Karpas-422 (cell line): ENCODE measurements around the gene TULP4. TPM values are rescaled to one million over a fixed set of nuclear protein-coding genes. Genes with fewer than 3 reads are reported as not detected.

Experiments used
- DNase-seq: peaks from one replicate; pipeline ENCODE4 v3.0.0-alpha.2; 2015
- H2AFZ ChIP-seq: fragments of 200-600 bp; sonication (generic); 2 replicates; pipeline ENCODE4 v1.6.1; 2014; ENCODE audit warnings: antibody characterized with exemption, low read length, mixed read lengths
- H3K27ac ChIP-seq: fragments of 200-600 bp; sonication (generic); 2 replicates; pipeline ENCODE4 v1.5.1; 2014; ENCODE audit warnings: mild to moderate bottlenecking, low read length, moderate library complexity
- H3K27me3 ChIP-seq: fragments of 200-600 bp; sonication (generic); 2 replicates; pipeline ENCODE4 v1.6.1; 2014; ENCODE audit warnings: low read length, mixed read lengths
- H3K36me3 ChIP-seq: fragments of 200-600 bp; sonication (generic); 2 replicates; pipeline ENCODE4 v1.6.1; 2014; ENCODE audit warnings: low read length, mixed read lengths; ENCODE audit not compliant: insufficient read depth
- H3K4me1 ChIP-seq: fragments of 200-600 bp; sonication (generic); 2 replicates; pipeline ENCODE4 v1.6.1; 2014; ENCODE audit warnings: mild to moderate bottlenecking, low read length, mixed read lengths
- H3K4me2 ChIP-seq: fragments of 200-600 bp; sonication (generic); 2 replicates; pipeline ENCODE4 v1.6.1; 2014; ENCODE audit warnings: low read length, low read depth, mild to moderate bottlenecking; ENCODE audit not compliant: poor library complexity, severe bottlenecking
- H3K4me3 ChIP-seq: fragments of 200-600 bp; sonication (generic); 2 replicates; pipeline ENCODE4 v1.5.1; 2014; ENCODE audit warnings: mild to moderate bottlenecking, antibody characterized with exemption, low read length, mixed read lengths
- H3K79me2 ChIP-seq: fragments of 200-600 bp; sonication (generic); 2 replicates; pipeline ENCODE4 v1.6.1; 2014; ENCODE audit warnings: mild to moderate bottlenecking, low read length, mixed read lengths
- H3K9ac ChIP-seq: fragments of 200-600 bp; sonication (generic); 2 replicates; pipeline ENCODE4 v1.6.0; 2014; ENCODE audit warnings: low read length
- H3K9me2 ChIP-seq: fragments of 200-600 bp; sonication (generic), shearing (Covaris generic); replicated peaks from 2 replicates; pipeline ENCODE4 v1.6.0; 2014; ENCODE audit warnings: mild to moderate bottlenecking, low read length, moderate library complexity; ENCODE audit not compliant: insufficient read depth
- H3K9me3 ChIP-seq: fragments of 300-700, 200-600 bp; sonication (generic); 2 replicates; pipeline ENCODE4 v1.6.1; 2014; ENCODE audit warnings: low read length, mixed read lengths
- H4K20me1 ChIP-seq: fragments of 200-600 bp; sonication (generic); 2 replicates; pipeline ENCODE4 v1.6.1; 2014; ENCODE audit warnings: mild to moderate bottlenecking, antibody characterized with exemption, low read length, low read depth; ENCODE audit not compliant: insufficient read depth
- total RNA-seq: library from RNA; depleted of rRNA; stranded (reverse); fragments of >200 nt; shearing (Covaris generic); gene quantifications from 2 replicates; pipeline ENCODE4 v1.2.3, GENCODE V29; 2014; ENCODE audit warnings: low replicate concordance

The TULP4 gene
- total RNA-seq, 1 experiment from 2014 or later, result 112 TPM

DNA sequence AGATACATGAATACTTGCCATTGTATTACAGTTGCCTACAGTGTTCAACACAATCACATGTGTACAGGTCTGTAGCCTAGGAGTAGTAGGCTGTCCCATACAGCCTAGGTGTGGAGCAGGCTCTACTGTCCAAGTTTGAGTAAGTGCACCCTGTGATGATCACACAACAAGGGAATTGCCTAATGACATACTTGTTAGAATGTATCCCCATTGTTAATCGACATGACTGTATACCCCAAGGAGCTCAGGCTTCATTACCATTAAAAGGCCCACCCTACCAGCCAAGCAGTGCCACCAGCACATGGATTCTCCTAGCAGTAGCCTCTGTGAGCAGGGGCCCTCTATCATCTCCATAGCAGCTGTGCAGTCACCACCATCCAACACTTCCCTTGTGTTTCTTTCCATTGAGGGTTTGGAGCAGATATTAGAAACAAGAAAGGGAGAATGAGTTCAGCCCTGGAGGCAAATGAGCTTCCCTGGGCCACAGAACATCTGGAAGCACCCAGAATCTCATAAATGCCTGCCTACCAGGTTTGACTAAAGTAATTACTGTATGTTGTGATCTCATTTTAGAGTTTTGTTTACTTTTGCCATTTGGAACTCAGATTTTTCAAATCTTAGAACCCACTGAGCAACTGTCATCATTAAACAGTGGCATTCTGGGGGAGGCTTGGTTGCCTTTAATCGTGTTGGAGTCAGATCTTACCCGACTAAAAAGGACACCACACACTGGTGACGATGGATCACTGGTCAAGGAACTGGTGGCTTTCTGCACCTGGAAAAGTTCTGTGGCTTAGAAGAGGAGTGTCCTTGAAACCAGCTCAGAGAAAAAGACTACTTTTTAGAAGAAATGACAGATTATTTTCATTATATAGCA is 104.9 kb downstream of the TULP4 start:
- no peak overlapping the region for H3K27ac ChIP-seq
- H2AFZ ChIP-seq, result no peak overlapping the region
- no peaks in the 10 kb centered on the region for H3K9me3 ChIP-seq
- peaks cover 18% of the 10 kb centered on the region for H3K79me2 ChIP-seq
- H3K36me3 ChIP-seq, result peaks cover 22% of the 10 kb centered on the region
- H3K9ac ChIP-seq, result no peak overlapping the region
- no peak overlapping the region for H3K4me3 ChIP-seq
- no peaks in the 10 kb centered on the region for H3K27me3 ChIP-seq
- no peaks in the 10 kb centered on the region for H3K9me2 ChIP-seq
- H4K20me1 ChIP-seq, result no peaks in the 10 kb centered on the region
- no peak for DNase-seq
- no peak overlapping the region for H3K4me2 ChIP-seq
- H3K4me1 ChIP-seq, result no peaks in the 10 kb centered on the region

DNA sequence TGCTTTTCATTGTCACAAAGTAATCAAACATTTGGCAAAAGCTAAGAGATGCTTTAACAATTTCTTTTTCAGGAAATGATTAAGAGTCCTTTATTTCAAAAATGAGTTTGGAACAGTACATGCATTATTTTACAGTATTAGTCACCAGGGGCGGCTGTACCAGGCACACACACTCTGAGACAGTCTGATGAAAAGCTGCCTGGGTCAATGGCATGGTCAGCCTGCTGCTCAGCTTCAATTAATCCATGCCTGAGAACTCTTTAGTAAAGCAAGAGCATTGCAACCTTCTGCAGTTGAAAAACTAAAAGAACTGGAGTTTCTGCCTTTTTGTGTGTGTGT is 105.5 kb downstream of the TULP4 start:
- H3K4me1 ChIP-seq, result no peaks in the 10 kb centered on the region
- H3K79me2 ChIP-seq, result peaks cover 18% of the 10 kb centered on the region; the same call in 1 of the 2 replicates
- H3K4me3 ChIP-seq, result no peak overlapping the region
- H3K9me2 ChIP-seq, result no peaks in the 10 kb centered on the region
- no peaks in the 10 kb centered on the region for H3K9me3 ChIP-seq
- DNase-seq, result no peak
- no peak overlapping the region for H3K9ac ChIP-seq
- H3K36me3 ChIP-seq, result peaks cover 22% of the 10 kb centered on the region
- no peak overlapping the region for H3K27ac ChIP-seq
- no peaks in the 10 kb centered on the region for H3K27me3 ChIP-seq
- no peaks in the 10 kb centered on the region for H4K20me1 ChIP-seq
- no peak overlapping the region for H2AFZ ChIP-seq
- H3K4me2 ChIP-seq, result no peak overlapping the region

DNA sequence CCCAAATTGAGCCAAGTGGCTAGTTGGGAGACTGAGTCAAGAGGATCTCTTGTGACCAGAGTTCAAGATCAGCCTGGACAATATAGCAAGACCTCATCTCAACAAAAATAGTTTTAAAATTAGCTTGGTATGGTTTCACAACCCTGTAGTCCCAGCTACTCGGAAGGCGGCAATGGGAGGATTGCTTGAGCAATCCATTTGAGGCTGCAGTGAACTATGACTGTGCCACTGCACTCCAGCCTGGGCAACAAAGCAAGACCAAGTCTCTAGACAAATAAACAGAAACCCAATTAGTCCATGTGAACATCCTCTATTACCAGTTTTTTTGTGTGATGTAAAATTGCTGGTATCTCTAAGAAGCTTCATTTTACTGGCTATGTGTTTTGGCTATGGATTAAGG is 106.2 kb downstream of the TULP4 start:
- Histone ChIP-seq H3K4me1 (no peaks in the 10 kb centered on the region), H3K4me3 (no peak overlapping the region), H2AFZ (no peak overlapping the region), H3K36me3 (peaks cover 19% of the 10 kb centered on the region), H3K4me2 (no peak overlapping the region), H3K9ac (no peak overlapping the region), H3K9me3 (no peaks in the 10 kb centered on the region), H4K20me1 (no peaks in the 10 kb centered on the region), H3K27me3 (no peaks in the 10 kb centered on the region), H3K9me2 (no peaks in the 10 kb centered on the region), H3K79me2 (peaks cover 12% of the 10 kb centered on the region; the same call in 1 of the 2 replicates), H3K27ac (no peak overlapping the region)
- DNase-seq, result no peak

DNA sequence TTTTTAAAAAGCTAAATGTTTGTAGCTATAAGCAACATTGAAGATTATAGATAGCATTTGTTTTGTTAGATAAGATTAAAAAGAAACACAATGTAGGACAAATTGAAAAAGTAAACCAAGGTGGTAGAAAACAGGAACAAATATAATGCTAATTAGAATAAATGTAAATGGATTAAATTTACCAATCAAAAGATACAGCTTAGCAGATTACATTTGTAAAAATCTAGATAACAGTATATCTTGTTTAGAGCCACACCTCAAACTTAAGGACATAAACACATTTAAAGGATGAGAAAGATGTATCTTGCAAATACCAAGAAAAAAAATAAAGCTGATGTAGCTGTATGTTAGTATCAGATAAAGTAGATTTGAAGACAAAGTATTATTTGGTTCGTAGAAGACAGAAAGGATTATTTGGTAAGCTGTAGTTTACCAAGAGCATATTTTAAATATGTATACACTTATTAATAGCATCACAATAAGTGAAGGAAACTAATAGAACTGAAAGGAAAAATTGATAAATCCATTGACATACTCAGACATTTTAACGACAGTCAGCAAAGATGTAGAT is 107.2 kb downstream of the TULP4 start:
- Histone ChIP-seq H3K36me3 (peaks cover 16% of the 10 kb centered on the region), H3K4me2 (no peak overlapping the region), H3K9ac (no peak overlapping the region), H3K79me2 (peaks cover 12% of the 10 kb centered on the region; the same call in 1 of the 2 replicates), H3K9me2 (no peaks in the 10 kb centered on the region), H3K27me3 (no peaks in the 10 kb centered on the region), H3K4me1 (no peaks in the 10 kb centered on the region), H3K27ac (no peak overlapping the region), H2AFZ (no peak overlapping the region), H3K4me3 (no peak overlapping the region), H3K9me3 (no peaks in the 10 kb centered on the region), H4K20me1 (no peaks in the 10 kb centered on the region)
- DNase-seq, result no peak

DNA sequence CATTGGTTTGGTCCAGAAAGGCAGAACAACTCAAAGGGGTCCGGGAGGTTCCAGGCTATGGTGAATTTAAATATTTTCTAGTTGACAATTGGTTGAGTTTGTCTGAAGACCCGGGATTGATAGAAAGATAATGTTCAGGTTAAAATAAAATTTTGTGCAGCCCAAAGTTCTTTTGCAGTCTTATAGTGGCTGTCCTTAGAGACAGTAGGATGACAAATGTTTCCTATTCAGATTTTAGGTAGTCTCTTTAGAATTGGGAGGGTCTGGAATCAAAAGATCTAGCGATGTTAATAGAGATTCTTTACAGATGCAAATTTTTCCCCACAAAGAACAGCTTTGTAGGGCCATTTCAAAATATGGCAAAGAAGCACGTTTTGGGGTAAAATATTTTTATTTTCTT is 109.1 kb downstream of the TULP4 start:
- no peak overlapping the region for H3K9ac ChIP-seq
- no peak overlapping the region for H2AFZ ChIP-seq
- no peak overlapping the region for H3K4me2 ChIP-seq
- no peaks in the 10 kb centered on the region for H3K9me2 ChIP-seq
- no peaks in the 10 kb centered on the region for H3K9me3 ChIP-seq
- no peak for DNase-seq
- peaks cover 10% of the 10 kb centered on the region for H3K36me3 ChIP-seq
- H3K27me3 ChIP-seq, result no peaks in the 10 kb centered on the region
- no peak overlapping the region for H3K27ac ChIP-seq
- H4K20me1 ChIP-seq, result no peaks in the 10 kb centered on the region
- no peak overlapping the region for H3K4me3 ChIP-seq
- H3K4me1 ChIP-seq, result no peaks in the 10 kb centered on the region
- peaks cover 17% of the 10 kb centered on the region; the same call in 1 of the 2 replicates for H3K79me2 ChIP-seq

DNA sequence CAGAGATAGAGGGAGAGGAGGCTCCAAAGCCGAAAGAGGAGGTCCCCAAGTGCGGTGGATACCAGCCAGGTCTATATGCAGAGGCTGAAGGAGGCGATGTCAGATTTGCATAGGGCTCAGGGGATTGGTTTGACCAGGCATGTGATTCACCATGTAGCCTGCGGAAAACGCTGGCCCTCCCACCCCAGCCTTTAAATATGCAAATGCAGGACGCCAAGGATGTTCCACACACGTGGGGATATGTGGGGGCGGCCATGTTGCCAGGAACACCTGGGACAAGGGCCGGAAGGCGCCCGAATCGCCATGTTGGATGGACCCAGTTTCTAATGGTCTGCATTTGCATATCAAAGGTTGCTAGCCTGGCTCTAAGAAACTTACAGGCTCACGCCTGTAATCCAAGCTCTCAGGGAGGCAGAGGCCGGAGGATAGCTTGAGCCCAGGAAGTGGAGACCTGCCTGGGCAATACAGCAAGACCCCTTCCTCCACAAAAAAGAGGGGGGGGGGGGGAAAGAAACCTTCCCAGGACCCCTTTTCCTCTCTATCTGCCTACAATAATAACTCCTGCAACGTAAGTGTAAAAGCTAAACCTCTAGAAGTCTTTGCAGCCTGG is 110.5 kb downstream of the TULP4 start:
- Histone ChIP-seq H3K36me3 (peaks cover under 1% of the 10 kb centered on the region), H3K9me2 (no peaks in the 10 kb centered on the region), H3K79me2 (peaks cover 24% of the 10 kb centered on the region; the same call in 1 of the 2 replicates), H3K9ac (no peak overlapping the region), H3K27me3 (no peaks in the 10 kb centered on the region), H3K9me3 (no peaks in the 10 kb centered on the region), H2AFZ (no peak overlapping the region), H3K27ac (no peak overlapping the region), H3K4me1 (no peaks in the 10 kb centered on the region; the same call in 1 of the 2 replicates), H4K20me1 (no peaks in the 10 kb centered on the region), H3K4me2 (no peak overlapping the region), H3K4me3 (no peak overlapping the region)
- no peak for DNase-seq

DNA sequence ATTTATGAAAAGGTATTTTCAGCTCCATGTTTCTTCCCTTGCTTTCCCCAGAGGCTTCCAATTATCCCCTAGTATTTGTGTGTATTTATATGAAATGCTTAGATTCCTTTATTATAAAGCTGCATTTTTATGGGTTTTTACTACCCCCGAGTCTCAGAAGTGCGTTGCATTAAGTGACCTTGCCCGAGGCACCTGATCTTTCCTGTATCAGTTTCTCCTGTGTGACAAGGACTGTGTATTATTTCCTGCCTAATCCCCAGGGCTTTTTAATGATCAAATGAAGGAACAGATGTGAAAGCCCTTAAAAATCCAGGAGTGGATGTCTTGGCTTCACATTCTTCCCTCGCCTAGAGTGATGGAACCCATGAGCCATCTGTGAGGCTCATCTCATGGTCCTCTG is 118.8 kb downstream of the TULP4 start:
- Histone ChIP-seq H3K9me3 (no peaks in the 10 kb centered on the region), H3K27ac (no peak overlapping the region), H3K4me1 (peaks cover 6% of the 10 kb centered on the region), H3K9ac (no peak overlapping the region), H3K79me2 (peaks cover 31% of the 10 kb centered on the region), H3K9me2 (no peaks in the 10 kb centered on the region), H3K36me3 (no peaks in the 10 kb centered on the region), H3K4me3 (no peak overlapping the region), H2AFZ (no peak overlapping the region), H4K20me1 (no peaks in the 10 kb centered on the region), H3K27me3 (no peaks in the 10 kb centered on the region), H3K4me2 (no peak overlapping the region)
- no peak for DNase-seq

DNA sequence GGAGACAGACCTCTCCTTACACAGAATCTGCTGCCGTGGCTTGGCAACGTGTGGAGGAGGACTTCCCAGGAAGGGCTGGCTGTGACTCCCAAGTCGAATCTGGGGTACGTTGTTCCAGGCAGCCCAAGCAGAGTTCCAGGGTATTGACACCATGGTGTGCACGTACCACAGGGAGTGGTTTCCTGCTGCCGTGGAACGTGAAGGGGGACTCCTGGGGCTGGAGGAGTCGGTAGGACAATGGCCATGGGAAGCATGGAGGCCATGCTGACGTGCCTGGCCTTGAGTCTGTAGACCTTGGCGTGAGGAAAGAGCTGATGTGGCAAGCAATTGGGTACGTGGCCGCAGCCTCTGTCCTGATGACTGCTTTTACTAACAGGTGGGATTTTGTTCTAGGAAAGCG is 119.3 kb downstream of the TULP4 start:
- no peaks in the 10 kb centered on the region for H3K9me2 ChIP-seq
- no peak overlapping the region for H2AFZ ChIP-seq
- no peaks in the 10 kb centered on the region for H3K36me3 ChIP-seq
- no peaks in the 10 kb centered on the region for H3K9me3 ChIP-seq
- H4K20me1 ChIP-seq, result no peaks in the 10 kb centered on the region
- H3K27ac ChIP-seq, result no peak overlapping the region
- H3K27me3 ChIP-seq, result no peaks in the 10 kb centered on the region
- peaks cover 12% of the 10 kb centered on the region for H3K4me1 ChIP-seq
- H3K4me3 ChIP-seq, result no peak overlapping the region
- H3K4me2 ChIP-seq, result no peak overlapping the region
- H3K79me2 ChIP-seq, result peaks cover 30% of the 10 kb centered on the region
- H3K9ac ChIP-seq, result no peak overlapping the region
- DNase-seq, result no peak
